PC-9 (cell line): ENCODE measurements around the gene CAV1. TPM values are rescaled to one million over a fixed set of nuclear protein-coding genes. Genes with fewer than 3 reads are reported as not detected.

Source experiments
- BruUV-seq: library from RNA; stranded (reverse); fragments of 400-500 nt; replicated peaks from 2 replicates; lab custom pipeline; 2021; lab: Mats Ljungman, UMichigan
- CTCF ChIA-PET: fragments of 300-600 bp; sonication (Branson Sonifier 250); formaldehyde crosslinking; loops from one replicate; lab custom pipeline; 2022; ENCODE audit warnings: antibody characterized with exemption; lab: Charles Lee
- POLR2A ChIA-PET: fragments of 300-600 bp; sonication (Branson Sonifier 250); formaldehyde crosslinking; loops from one replicate; lab custom pipeline; 2022; ENCODE audit warnings: antibody characterized with exemption; ENCODE audit not compliant: unreplicated experiment; lab: Charles Lee
- DNase-seq, 2 experiments: peaks; one replicate each; pipeline versions ENCODE4 v3.0.0 to v3.0.0-alpha.2; 2015 to 2022; ENCODE audit warnings: mixed read lengths in 1 of 2
- H2AFZ ChIP-seq: fragments of 200-600 bp; sonication (generic); 2 replicates; pipeline ENCODE4 v1.8.1; 2017; ENCODE audit warnings: antibody characterized with exemption
- H3F3A ChIP-seq: fragments of 200-600 bp; sonication (generic); 2 replicates; pipeline ENCODE4 v1.8.1; 2017; ENCODE audit warnings: antibody characterized with exemption, mild to moderate bottlenecking, low read depth; ENCODE audit not compliant: insufficient read depth
- H3K27ac ChIP-seq: fragments of 200-600 bp; sonication (generic); 2 replicates; pipeline ENCODE4 v1.6.1; 2016; ENCODE audit warnings: mixed run types
- H3K27me3 ChIP-seq: fragments of 200-600 bp; sonication (generic); 2 replicates; pipeline ENCODE4 v1.6.1; 2016; ENCODE audit warnings: low read depth, mixed run types; ENCODE audit not compliant: insufficient read depth
- H3K36me3 ChIP-seq: fragments of 200-600 bp; sonication (generic); 2 replicates; pipeline ENCODE4 v1.6.1; 2016; ENCODE audit warnings: low read depth, mixed run types
- H3K4me1 ChIP-seq: fragments of 200-600 bp; sonication (generic); replicated peaks from 2 replicates; pipeline ENCODE4 v1.6.1; 2016; ENCODE audit warnings: mixed run types; ENCODE audit not compliant: insufficient read depth
- H3K4me2 ChIP-seq: fragments of 200-600 bp; sonication (generic); 2 replicates; pipeline ENCODE4 v1.6.1; 2017; ENCODE audit warnings: mixed run types
- H3K4me3 ChIP-seq: fragments of 200-600 bp; sonication (generic); 2 replicates; pipeline ENCODE4 v1.6.1; 2016; ENCODE audit warnings: mixed run types
- H3K79me2 ChIP-seq: fragments of 200-600 bp; sonication (generic); 2 replicates; pipeline ENCODE4 v1.6.1; 2017; ENCODE audit warnings: low read depth, mixed run types
- H3K9me2 ChIP-seq: fragments of 200-600 bp; sonication (generic); 2 replicates; pipeline ENCODE4 v1.8.1; 2017; ENCODE audit warnings: mild to moderate bottlenecking; ENCODE audit not compliant: insufficient read depth
- H3K9me3 ChIP-seq: fragments of 200-600 bp; sonication (generic); 2 replicates; pipeline ENCODE4 v1.8.1; 2016; ENCODE audit warnings: low read depth; ENCODE audit not compliant: insufficient read depth
- H4K20me1 ChIP-seq: fragments of 200-600 bp; sonication (generic); 2 replicates; pipeline ENCODE4 v1.8.1; 2017; ENCODE audit not compliant: insufficient read depth
- CTCF ChIP-seq: fragments of 200-600 bp; sonication (generic); conservative IDR thresholded peaks from 2 replicates; pipeline ENCODE4 v1.6.1; 2017; ENCODE audit warnings: mixed run types, antibody characterized with exemption, mild to moderate bottlenecking, moderate library complexity
- EZH2 ChIP-seq: fragments of 200-600 bp; sonication (generic); IDR thresholded peaks from 2 replicates; pipeline ENCODE4 v1.8.0; 2017; ENCODE audit warnings: antibody characterized with exemption, low read depth
- intact Hi-C: fragments of 100-400 bp; cut with micrococcal nuclease; formaldehyde crosslinking; loops from one replicate; pipeline ENCODE4 v1.10.0; 2022; ENCODE audit not compliant: unreplicated experiment
- total RNA-seq: library from RNA; stranded (reverse); gene quantifications from 2 replicates; pipeline ENCODE4 v1.2.3, GENCODE V29; 2021

Gene CAV1
- total RNA-seq, 1 experiment from 2014 or later, result 1,077 TPM

DNA sequence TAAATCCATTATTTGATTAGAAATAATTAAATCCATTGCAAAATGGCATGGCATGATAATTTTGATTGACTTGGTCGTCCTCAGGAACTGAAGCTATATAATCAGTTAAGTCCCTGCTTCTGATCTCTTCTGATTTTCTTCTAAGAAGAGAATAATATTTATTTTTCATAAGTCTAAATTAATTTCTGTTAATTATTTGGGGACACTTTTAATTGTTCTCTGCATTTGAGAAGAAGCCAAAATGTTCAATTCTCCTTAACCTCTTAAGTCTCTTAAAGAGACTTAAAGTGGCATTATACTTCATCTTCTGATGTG is 67.2 kb downstream of the CAV1 start:
- Histone ChIP-seq H4K20me1 (no peaks in the 10 kb centered on the region), H3K36me3 (no peaks in the 10 kb centered on the region), H3K27me3 (no peaks in the 10 kb centered on the region), H3K9me2 (no peaks in the 10 kb centered on the region), H2AFZ (no peak overlapping the region), H3K4me1 (peaks cover 14% of the 10 kb centered on the region), H3K4me3 (no peak overlapping the region), H3K4me2 (0 out of 2 replicates have a peak overlapping the region, but pooled peaks have one; percentile 27), H3F3A (no peaks in the 10 kb centered on the region), H3K79me2 (no peaks in the 10 kb centered on the region), H3K9me3 (0 out of 2 replicates have a peak, but pooled peaks cover 3% of the 10 kb centered on the region), H3K27ac (no peak overlapping the region)
- DNase-seq, result no peak
- intact Hi-C loops, result loop anchor here (1.0 kb wide), 1 partner anchor 79 kb away; no protein-coding TSS in a partner anchor
- ChIA-PET CTCF (interaction anchor here (0.7 to 1.0 kb wide), 4 partner anchors 11 to 333 kb away, joined by 3 to 4 read pairs (median 3); no protein-coding TSS in a partner anchor), POLR2A (interaction anchor here (0.6 to 1.1 kb wide), 3 partner anchors 66 to 1621 kb away, joined by 3 to 5 read pairs (median 4); no protein-coding TSS in a partner anchor)
- BruUV-seq, result no TSS peak
- no peak for TF ChIP-seq EZH2
- TF ChIP-seq CTCF, result peak; percentile 54; the same call in 1 of the 2 replicates

DNA sequence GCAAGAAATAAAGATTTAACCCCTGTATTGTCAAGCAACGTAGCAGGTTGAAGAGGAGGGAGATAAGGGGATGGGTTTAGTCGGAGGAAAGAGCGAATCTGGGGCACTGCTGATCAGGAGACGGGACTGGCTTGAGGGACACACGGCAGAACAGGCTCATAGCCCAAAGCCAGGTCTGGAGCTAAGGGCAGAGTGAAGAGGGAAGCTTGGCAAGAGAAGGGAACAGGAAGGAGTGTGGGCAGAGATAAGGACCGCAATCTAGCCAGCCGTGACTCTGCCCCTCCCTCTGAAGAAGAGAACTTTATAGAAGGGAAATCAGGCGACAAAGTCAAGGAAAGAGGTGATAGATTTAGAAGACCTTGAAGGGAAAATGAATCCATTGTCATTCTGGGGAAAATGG is 67.6 kb downstream of the CAV1 start:
- DNase-seq, result no peak
- peaks cover 14% of the 10 kb centered on the region for H3K4me1 ChIP-seq
- intact Hi-C loops, result loop anchor here (1.0 kb wide), 1 partner anchor 79 kb away; no protein-coding TSS in a partner anchor
- no peaks in the 10 kb centered on the region for H3K9me3 ChIP-seq
- no peak for TF ChIP-seq CTCF
- TF ChIP-seq EZH2, result no peak
- H3K27ac ChIP-seq, result no peak overlapping the region
- no peak overlapping the region for H3K4me3 ChIP-seq
- no peaks in the 10 kb centered on the region for H3K36me3 ChIP-seq
- BruUV-seq, result no TSS peak
- H3K79me2 ChIP-seq, result no peaks in the 10 kb centered on the region
- no peak overlapping the region for H2AFZ ChIP-seq
- H3K4me2 ChIP-seq, result no peak overlapping the region
- ChIA-PET POLR2A (interaction anchor here (0.6 to 1.1 kb wide), 3 partner anchors 67 to 1622 kb away, joined by 3 to 5 read pairs (median 4); no protein-coding TSS in a partner anchor), CTCF (interaction anchor here (0.7 to 1.0 kb wide), 3 partner anchors 11 to 79 kb away, joined by 3 to 4 read pairs (median 3); no protein-coding TSS in a partner anchor)
- no peaks in the 10 kb centered on the region for H3K27me3 ChIP-seq
- no peaks in the 10 kb centered on the region for H4K20me1 ChIP-seq
- no peaks in the 10 kb centered on the region for H3K9me2 ChIP-seq
- no peaks in the 10 kb centered on the region for H3F3A ChIP-seq

- H3K4me2 ChIP-seq, result no peak overlapping the region
- TF ChIP-seq CTCF, result no peak
- CTCF ChIA-PET, result interaction anchor here (0.6 kb wide), 1 partner anchor 215 kb away, joined by 4 read pairs; no protein-coding TSS in a partner anchor
- peaks cover 4% of the 10 kb centered on the region for H3K4me1 ChIP-seq
- H3K79me2 ChIP-seq, result no peaks in the 10 kb centered on the region
- H3K36me3 ChIP-seq, result no peaks in the 10 kb centered on the region
- no peak overlapping the region for H2AFZ ChIP-seq
- BruUV-seq, result no TSS peak
- H3K9me2 ChIP-seq, result no peaks in the 10 kb centered on the region
- no peaks in the 10 kb centered on the region for H3K27me3 ChIP-seq
- no peak overlapping the region for H3K27ac ChIP-seq
- H3K4me3 ChIP-seq, result no peak overlapping the region
- H4K20me1 ChIP-seq, result no peaks in the 10 kb centered on the region
- H3K9me3 ChIP-seq, result no peaks in the 10 kb centered on the region
- no peak for DNase-seq
- H3F3A ChIP-seq, result no peaks in the 10 kb centered on the region
- POLR2A ChIA-PET, result no interaction called here
- intact Hi-C loops, result no loop called here
Measured at GRCh38 chr7:116593359-116594075, 68.7 kb downstream of the CAV1 start.
